ENCODE results near the gene MED16. TPM values are rescaled to one million over a fixed set of nuclear protein-coding genes. Genes with fewer than 3 reads are reported as not detected.

MED16 gene
- total and polyA plus RNA-seq, 2 of the 13 experiments (the other 11 are each of a cell fraction or from before 2014, with no cell fraction given) = 13.3 to 14.8 TPM

GRCh38 chr19:892894-893689 is at the start of gene MED16, which contains the start of gene RNU6-9 (continued):
- TF ChIP-seq FOXA1 (IDR thresholded peaks at IDR 0.05) = no peak
- no peak for TF ChIP-seq FOXA1 (CRISPR knock-in tag; IDR thresholded peaks at IDR 0.05)
- TF ChIP-seq ZNF619 (CRISPR knock-in tag; IDR thresholded peaks at IDR 0.05) = no peak
- TF ChIP-seq UBTF (CRISPR knock-in tag; IDR thresholded peaks at IDR 0.05) = no peak; the same call in 1 of the 2 replicates
- TF ChIP-seq CBX5 (CRISPR knock-in tag; IDR thresholded peaks at IDR 0.05; ENCODE audit: borderline replicate concordance) = no peak
- TF ChIP-seq, protein P1, sequence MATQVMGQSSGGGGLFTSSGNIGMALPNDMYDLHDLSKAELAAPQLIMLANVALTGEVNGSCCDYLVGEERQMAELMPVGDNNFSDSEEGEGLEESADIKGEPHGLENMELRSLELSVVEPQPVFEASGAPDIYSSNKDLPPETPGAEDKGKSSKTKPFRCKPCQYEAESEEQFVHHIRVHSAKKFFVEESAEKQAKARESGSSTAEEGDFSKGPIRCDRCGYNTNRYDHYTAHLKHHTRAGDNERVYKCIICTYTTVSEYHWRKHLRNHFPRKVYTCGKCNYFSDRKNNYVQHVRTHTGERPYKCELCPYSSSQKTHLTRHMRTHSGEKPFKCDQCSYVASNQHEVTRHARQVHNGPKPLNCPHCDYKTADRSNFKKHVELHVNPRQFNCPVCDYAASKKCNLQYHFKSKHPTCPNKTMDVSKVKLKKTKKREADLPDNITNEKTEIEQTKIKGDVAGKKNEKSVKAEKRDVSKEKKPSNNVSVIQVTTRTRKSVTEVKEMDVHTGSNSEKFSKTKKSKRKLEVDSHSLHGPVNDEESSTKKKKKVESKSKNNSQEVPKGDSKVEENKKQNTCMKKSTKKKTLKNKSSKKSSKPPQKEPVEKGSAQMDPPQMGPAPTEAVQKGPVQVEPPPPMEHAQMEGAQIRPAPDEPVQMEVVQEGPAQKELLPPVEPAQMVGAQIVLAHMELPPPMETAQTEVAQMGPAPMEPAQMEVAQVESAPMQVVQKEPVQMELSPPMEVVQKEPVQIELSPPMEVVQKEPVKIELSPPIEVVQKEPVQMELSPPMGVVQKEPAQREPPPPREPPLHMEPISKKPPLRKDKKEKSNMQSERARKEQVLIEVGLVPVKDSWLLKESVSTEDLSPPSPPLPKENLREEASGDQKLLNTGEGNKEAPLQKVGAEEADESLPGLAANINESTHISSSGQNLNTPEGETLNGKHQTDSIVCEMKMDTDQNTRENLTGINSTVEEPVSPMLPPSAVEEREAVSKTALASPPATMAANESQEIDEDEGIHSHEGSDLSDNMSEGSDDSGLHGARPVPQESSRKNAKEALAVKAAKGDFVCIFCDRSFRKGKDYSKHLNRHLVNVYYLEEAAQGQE (IDR thresholded peaks at IDR 0.05; ENCODE audit: borderline replicate concordance in 1 of 2, low read depth in 1 of 2, low read length in 2 of 2) = no peak
- TF ChIP-seq ZMAT3 (CRISPR knock-in tag; conservative IDR thresholded peaks at IDR 0.05) = peak; percentile 33
- peak; percentile 6; the same call in 1 of the 2 replicates for TF ChIP-seq ZNF329 (CRISPR knock-in tag; IDR thresholded peaks at IDR 0.05; ENCODE audit: low read depth)
- peak; percentile 16; the same call in 1 of the 2 replicates for TF ChIP-seq KMT2A (CRISPR knock-in tag; IDR thresholded peaks at IDR 0.05)
- TF ChIP-seq, protein P2, sequence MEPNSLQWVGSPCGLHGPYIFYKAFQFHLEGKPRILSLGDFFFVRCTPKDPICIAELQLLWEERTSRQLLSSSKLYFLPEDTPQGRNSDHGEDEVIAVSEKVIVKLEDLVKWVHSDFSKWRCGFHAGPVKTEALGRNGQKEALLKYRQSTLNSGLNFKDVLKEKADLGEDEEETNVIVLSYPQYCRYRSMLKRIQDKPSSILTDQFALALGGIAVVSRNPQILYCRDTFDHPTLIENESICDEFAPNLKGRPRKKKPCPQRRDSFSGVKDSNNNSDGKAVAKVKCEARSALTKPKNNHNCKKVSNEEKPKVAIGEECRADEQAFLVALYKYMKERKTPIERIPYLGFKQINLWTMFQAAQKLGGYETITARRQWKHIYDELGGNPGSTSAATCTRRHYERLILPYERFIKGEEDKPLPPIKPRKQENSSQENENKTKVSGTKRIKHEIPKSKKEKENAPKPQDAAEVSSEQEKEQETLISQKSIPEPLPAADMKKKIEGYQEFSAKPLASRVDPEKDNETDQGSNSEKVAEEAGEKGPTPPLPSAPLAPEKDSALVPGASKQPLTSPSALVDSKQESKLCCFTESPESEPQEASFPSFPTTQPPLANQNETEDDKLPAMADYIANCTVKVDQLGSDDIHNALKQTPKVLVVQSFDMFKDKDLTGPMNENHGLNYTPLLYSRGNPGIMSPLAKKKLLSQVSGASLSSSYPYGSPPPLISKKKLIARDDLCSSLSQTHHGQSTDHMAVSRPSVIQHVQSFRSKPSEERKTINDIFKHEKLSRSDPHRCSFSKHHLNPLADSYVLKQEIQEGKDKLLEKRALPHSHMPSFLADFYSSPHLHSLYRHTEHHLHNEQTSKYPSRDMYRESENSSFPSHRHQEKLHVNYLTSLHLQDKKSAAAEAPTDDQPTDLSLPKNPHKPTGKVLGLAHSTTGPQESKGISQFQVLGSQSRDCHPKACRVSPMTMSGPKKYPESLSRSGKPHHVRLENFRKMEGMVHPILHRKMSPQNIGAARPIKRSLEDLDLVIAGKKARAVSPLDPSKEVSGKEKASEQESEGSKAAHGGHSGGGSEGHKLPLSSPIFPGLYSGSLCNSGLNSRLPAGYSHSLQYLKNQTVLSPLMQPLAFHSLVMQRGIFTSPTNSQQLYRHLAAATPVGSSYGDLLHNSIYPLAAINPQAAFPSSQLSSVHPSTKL (CRISPR knock-in tag; IDR thresholded peaks at IDR 0.05) = peak; percentile 30; the same call in 1 of the 2 replicates
- no peak for TF ChIP-seq AGO1 (IDR thresholded peaks at IDR 0.05; ENCODE audit: low read depth, low read length, poor library complexity, severe bottlenecking)
- TF ChIP-seq ZEB1 (IDR thresholded peaks at IDR 0.05; ENCODE audit: insufficient replicate concordance, low read depth) = no peak
- TF ChIP-seq POGK (CRISPR knock-in tag; conservative IDR thresholded peaks at IDR 0.05) = no peak; the same call in 1 of the 2 replicates
- peak; percentile 63; the same call in 1 of the 2 replicates for TF ChIP-seq ZNF430 (CRISPR knock-in tag; IDR thresholded peaks at IDR 0.05)
- peak; percentile 16; the same call in 1 of the 2 replicates for TF ChIP-seq MAZ (IDR thresholded peaks at IDR 0.05; ENCODE audit: borderline replicate concordance, low read depth, low read length)
- TF ChIP-seq MAZ (CRISPR knock-in tag; IDR thresholded peaks at IDR 0.05; ENCODE audit: low read depth) = peak; percentile 68
